ENCODE results near the gene FAM50A.

DNA sequence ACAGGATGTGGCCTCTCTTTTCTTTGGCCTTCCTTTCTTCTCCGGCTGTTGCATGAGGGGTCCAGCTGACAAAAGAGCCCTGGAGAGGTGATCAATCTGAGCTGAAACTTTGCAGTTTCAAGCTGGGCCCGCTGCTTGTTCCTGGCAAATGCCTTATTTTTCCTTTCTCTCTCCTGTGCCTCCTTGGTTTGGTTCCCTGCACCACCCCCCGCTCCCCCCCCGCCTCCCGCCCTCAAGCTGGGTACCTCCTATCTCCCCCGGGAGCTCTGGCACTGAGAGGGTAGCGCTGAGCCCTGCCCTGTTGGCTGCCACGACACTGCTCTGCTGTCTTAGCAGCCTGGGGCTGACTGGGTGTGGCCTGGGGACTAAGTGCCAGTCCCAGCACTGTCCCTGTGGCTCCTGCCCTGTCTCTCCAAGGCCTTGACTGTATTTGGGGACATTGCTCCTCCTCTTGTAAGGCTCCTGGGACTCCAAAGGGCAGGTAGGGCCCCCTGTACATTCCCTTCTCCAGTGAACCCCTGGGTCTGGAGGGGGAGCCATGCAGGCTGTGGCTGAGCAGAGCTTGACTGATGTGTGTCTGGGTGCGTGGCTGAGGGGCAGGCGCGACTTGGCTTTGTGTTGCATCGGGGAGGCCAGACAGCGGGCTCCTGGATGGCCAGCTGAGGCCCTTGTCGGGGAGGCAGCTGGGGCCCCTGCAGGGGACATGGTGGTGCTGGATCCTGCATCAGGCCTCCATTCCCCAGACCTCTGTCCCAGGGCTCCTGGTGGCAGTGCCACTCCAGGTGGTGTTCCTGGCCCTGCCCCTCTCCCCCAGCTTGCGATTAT, 15.2 kb downstream of the FAM50A start:
- TF ChIP-seq, protein P1, sequence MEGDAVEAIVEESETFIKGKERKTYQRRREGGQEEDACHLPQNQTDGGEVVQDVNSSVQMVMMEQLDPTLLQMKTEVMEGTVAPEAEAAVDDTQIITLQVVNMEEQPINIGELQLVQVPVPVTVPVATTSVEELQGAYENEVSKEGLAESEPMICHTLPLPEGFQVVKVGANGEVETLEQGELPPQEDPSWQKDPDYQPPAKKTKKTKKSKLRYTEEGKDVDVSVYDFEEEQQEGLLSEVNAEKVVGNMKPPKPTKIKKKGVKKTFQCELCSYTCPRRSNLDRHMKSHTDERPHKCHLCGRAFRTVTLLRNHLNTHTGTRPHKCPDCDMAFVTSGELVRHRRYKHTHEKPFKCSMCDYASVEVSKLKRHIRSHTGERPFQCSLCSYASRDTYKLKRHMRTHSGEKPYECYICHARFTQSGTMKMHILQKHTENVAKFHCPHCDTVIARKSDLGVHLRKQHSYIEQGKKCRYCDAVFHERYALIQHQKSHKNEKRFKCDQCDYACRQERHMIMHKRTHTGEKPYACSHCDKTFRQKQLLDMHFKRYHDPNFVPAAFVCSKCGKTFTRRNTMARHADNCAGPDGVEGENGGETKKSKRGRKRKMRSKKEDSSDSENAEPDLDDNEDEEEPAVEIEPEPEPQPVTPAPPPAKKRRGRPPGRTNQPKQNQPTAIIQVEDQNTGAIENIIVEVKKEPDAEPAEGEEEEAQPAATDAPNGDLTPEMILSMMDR (conservative IDR thresholded peaks at IDR 0.05) = no peak
- TF ChIP-seq ZFX (IDR thresholded peaks at IDR 0.05) = no peak
